NCI-H446 treated with DMSO at 0.1 percent for 48 hours (cell line): Measurements from ENCODE around the gene SORCS2.

Source experiments
- DNase-seq: peaks from one replicate; lab custom pipeline; 2025; lab: John Stamatoyannopoulos, UW

Gene SORCS2

GRCh38 chr4:7668826-7669225 lies 476.5 kb downstream of the SORCS2 start:
- DNase-seq: no peak

GRCh38 chr4:7672601-7673000 lies 480.3 kb downstream of the SORCS2 start:
- DNase-seq: no peak

- no peak for DNase-seq
These were observed 480.8 kb downstream of the SORCS2 start for GRCh38 chr4:7673121-7673520.

GRCh38 chr4:7674706-7675105 lies 482.4 kb downstream of the SORCS2 start:
- DNase-seq: no peak

- no peak for DNase-seq
These were observed 482.8 kb downstream of the SORCS2 start for GRCh38 chr4:7675136-7675535.

- no peak for DNase-seq
These were observed 483.4 kb downstream of the SORCS2 start for GRCh38 chr4:7675612-7676320.

GRCh38 chr4:7676398-7676922 lies 484.1 kb downstream of the SORCS2 start:
- no peak for DNase-seq

GRCh38 chr4:7677086-7677485 lies 484.7 kb downstream of the SORCS2 start:
- DNase-seq: no peak

- no peak for DNase-seq
These were observed 485.5 kb downstream of the SORCS2 start for GRCh38 chr4:7677799-7678301.

GRCh38 chr4:7678318-7678852 lies 486.0 kb downstream of the SORCS2 start:
- DNase-seq: no peak

GRCh38 chr4:7679406-7680040 lies 487.2 kb downstream of the SORCS2 start:
- no peak for DNase-seq

- DNase-seq: no peak
These were observed 487.8 kb downstream of the SORCS2 start for GRCh38 chr4:7680106-7680505.

- no peak for DNase-seq
These were observed 488.4 kb downstream of the SORCS2 start for GRCh38 chr4:7680731-7681130.

GRCh38 chr4:7683126-7683703 lies 490.9 kb downstream of the SORCS2 start:
- no peak for DNase-seq

- no peak for DNase-seq
These were observed 492.0 kb downstream of the SORCS2 start for GRCh38 chr4:7684294-7684693.

- DNase-seq: no peak
These were observed 493.9 kb downstream of the SORCS2 start for GRCh38 chr4:7686070-7686870.

- DNase-seq: no peak
These were observed 494.7 kb downstream of the SORCS2 start for GRCh38 chr4:7687006-7687405.

GRCh38 chr4:7687796-7688195 lies 495.5 kb downstream of the SORCS2 start:
- no peak for DNase-seq

GRCh38 chr4:7689773-7690693 lies 497.7 kb downstream of the SORCS2 start:
- no peak for DNase-seq

GRCh38 chr4:7691061-7691460 lies 498.7 kb downstream of the SORCS2 start:
- DNase-seq: no peak

GRCh38 chr4:7691982-7692381 lies 499.6 kb downstream of the SORCS2 start:
- DNase-seq: no peak
